GM13976 (cell line): ENCODE measurements around the gene MAP1LC3B2.
A peak's percentile ranks its signal among the peaks of the same experiment; 100 is the strongest.

ENCODE experiments used
- DNase-seq: peaks from one replicate; pipeline ENCODE4 v3.0.0; 2012; ENCODE audit warnings: low spot score
- CTCF ChIP-seq: IDR thresholded peaks from 2 replicates; pipeline ENCODE4 v1.5.1; 2012; ENCODE audit warnings: borderline replicate concordance, mild to moderate bottlenecking; ENCODE audit not compliant: insufficient read depth; ENCODE audit errors: extremely low read depth, missing control alignments, control extremely low read depth
- in situ Hi-C: fragments of 300-500 bp; cut with MboI; formaldehyde crosslinking; loops from one replicate; pipeline ENCODE4 v1.12.0; 2022; ENCODE audit warnings: low sequenced_read_pairs, mixed read lengths, inconsistent platforms; ENCODE audit not compliant: unreplicated experiment

The MAP1LC3B2 gene

GRCh38 chr12:116529048-116529447, 30.1 kb upstream of the MAP1LC3B2 start:
- in situ Hi-C loops: no loop called here
- no peak for DNase-seq
- TF ChIP-seq CTCF: no peak

- TF ChIP-seq CTCF: no peak
- no peak for DNase-seq
- in situ Hi-C loops: no loop called here
These were observed 29.5 kb upstream of the MAP1LC3B2 start for GRCh38 chr12:116529686-116530085.

- no peak for DNase-seq
- no peak for TF ChIP-seq CTCF
- in situ Hi-C loops: no loop called here
These were observed 26.8 kb upstream of the MAP1LC3B2 start for GRCh38 chr12:116532428-116532827.

GRCh38 chr12:116532986-116533342, 26.2 kb upstream of the MAP1LC3B2 start:
- DNase-seq: no peak
- no peak for TF ChIP-seq CTCF
- in situ Hi-C loops: no loop called here

GRCh38 chr12:116533343-116534251, 25.6 kb upstream of the MAP1LC3B2 start:
- TF ChIP-seq CTCF: no peak
- DNase-seq: peak; percentile 94
- in situ Hi-C loops: no loop called here

GRCh38 chr12:116534311-116535121, 24.7 kb upstream of the MAP1LC3B2 start:
- in situ Hi-C loops: no loop called here
- TF ChIP-seq CTCF: no peak
- no peak for DNase-seq
